HG02870 (cell line): ENCODE measurements around the gene EAF1.
"Not testable (repeated sequence)": the region's sequence is repeated elsewhere in the genome, so short reads cannot be mapped to it uniquely, and the experiment has no call there.

Source experiments
- ATAC-seq: cut with Tn5 transposase; IDR thresholded peaks from one replicate; pipeline ENCODE4 v1.9.1; 2021; ENCODE audit warnings: mild to moderate bottlenecking, moderate library complexity; ENCODE audit not compliant: unreplicated experiment

Gene EAF1

DNA sequence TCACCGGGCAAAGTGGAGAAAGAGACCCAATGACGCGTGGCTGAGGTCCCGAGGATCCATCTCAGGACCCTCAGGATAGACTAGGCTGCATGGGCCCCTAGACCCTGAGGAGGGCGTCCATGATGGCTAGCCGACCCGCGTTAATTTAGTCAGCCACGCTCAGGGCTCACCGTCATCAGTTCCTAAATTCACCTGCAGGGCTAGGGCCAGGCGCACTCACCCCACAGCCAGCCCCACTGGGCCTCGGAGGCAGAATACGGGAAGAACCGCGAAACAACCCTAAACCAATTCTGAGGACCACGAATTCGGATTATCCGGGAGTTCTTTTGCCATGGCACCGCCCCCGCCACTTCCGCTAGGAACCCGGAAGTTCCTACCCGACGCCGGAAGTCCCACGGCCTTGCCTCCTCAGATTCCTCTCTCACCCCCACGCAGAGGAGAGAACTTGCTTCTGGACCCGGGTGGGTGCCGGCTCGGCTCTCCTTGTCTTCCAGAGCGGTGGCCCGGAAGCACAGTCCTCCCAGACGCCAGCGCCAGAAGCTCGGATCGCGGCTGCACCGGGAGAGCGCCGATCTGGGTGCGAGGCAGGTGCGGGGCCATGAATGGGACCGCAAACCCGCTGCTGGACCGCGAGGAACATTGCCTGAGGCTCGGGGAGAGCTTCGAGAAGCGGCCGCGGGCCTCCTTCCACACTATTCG is at the start of gene EAF1, which contains the start of gene METTL6:
Gene EAF1, plus strand, starts transcription at position 417 of the 699 bp plus-strand sequence. Its CDS starts 182 bp downstream, at position 599.
Gene METTL6, minus strand, starts transcription at position 363 of the 699 bp plus-strand sequence. CDS start 1,033 bp downstream, outside the sequence.
- ATAC-seq: peak; percentile 91

DNA sequence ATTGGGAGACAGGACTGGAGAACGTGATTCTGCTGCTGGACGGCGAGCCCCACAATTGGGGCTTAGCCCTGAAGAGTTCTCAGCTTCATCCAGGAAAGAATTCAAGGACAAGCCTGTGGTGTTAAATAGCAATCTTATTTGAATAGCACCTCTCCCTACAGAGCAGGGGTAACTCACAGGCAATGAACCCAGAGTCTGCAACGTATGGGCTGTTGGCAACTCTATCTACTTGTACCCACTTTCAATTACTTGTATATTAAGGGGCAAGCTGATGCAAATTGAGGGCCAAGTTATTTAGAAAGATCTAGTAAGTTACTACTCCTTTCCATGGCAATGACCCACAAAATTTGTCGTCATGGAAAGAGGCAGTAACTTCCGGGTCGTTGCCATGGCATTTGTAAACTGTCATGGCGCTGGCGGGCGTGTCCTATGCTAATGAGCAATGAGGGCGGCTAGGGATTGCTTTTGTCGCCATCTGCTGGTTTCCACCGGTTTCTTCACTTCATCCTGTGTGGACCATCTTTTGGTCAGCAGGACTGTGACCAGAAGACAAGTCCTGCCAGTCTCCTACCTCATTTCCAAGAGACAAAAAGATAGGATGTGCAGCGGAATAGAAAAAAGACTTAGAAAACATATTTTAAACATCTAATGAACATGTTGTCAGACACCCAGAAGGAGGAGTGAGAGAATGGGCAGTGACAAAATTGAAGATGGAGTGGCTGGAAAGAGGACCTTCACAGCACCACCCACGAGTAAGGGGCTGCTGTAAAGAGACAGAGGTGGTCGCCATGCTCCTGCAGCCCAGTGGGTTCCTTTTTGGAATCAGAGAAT is 49.2 kb upstream of the EAF1 start:
- ATAC-seq: peak; percentile 91

- ATAC-seq: no peak
Observed at GRCh38 chr3:15380980-15381890, 46.2 kb upstream of the EAF1 start.

DNA sequence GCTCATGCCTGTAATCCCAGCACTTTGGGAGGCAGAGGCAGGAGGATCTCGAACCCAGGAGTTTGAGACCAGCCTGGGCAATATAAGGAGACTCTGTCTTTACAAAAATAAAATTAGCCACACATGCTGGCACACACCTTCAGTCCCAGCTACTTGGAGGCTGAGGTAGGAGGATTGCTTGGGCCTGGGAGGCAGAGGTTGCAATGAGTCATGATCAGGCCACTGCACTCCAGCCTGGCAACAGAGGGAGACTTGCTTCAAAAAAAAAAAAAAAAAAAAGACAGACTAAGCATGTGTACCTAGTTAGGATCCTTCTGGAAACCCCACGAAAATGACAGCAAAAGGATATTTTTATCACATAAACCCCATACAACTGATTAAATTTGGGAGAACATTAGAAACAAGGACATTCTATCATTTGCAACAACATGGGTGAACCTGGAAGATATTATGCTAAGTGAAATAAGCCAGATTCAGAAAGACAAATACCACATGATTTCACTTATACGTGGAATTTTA is 44.9 kb upstream of the EAF1 start:
- ATAC-seq: no peak

GRCh38 chr3:15384510-15385237 is 42.7 kb upstream of the EAF1 start:
- ATAC-seq: peak; percentile 81

DNA sequence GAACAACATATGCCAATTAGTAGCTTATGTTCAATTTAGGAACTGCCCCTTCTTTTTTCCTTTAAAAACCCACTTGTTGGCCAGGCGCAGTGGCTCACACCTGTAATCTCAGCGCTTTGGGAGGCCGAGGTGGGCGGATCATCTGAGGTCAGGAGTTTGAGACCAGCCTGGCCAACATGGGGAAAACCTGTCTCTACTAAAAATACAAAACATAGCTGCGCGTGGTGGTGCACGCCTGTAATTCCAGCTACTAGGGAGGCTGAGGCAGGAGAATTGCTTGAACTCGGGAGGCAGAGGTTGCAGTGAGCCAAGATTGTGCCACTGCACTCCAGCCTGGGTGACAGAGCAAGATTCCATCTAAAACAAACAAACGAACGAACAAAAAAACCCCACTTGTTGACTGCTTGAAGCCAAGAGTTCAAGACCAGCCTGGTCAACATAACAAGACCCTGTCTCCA is 42.1 kb upstream of the EAF1 start:
- peak; percentile 10 for ATAC-seq

DNA sequence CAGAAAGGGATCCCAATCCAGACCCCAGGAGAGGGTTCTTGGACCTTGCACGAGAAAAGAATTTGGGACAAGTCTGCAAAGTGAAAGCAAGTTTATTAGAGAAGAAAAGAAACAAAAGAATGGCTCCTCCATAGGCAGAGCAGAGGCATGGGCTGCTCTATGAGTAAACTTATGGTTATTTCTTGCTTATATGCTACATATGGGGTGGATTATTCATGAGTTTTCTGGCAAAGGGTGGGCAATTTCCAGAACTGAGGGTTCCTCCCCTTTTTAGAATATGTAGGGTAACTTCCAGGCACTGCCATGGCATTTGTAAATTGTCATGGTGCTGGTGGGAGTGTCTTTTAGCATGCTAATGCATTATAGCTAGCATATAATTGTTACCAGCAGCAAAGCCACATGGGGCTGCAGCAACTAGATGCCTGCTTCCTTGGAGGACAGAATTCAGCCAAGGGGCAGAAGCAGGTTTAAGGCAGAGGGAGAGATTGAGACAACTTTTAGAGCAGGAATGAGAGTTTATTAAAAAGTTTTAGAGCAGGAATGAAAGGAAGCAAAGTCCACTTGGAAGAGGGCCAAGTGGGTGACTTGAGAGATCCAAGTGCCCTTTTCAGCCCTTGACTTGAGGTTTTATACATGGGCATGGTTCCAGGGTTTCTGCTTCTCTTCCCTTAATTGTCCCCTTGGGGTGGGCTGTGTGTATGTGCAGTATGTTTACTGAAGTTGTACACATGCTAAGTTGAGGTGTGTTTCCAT is 41.3 kb upstream of the EAF1 start:
- ATAC-seq: no peak

DNA sequence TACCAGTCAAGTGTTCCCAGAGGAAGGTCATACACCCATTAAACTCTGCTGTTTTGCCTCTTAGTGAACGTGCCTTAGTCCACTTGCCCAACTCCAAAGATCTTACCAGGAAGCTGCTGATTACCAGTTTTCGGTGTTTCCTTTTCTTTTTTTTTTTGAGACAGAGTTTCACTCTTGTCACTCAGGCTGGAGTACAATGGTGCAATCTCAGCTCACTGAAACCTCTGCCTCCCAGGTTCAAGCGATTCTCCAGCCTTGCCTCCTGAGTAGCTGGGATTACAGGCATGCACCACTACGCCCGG is 40.8 kb upstream of the EAF1 start:
- not testable (repeated sequence) for ATAC-seq

- no peak for ATAC-seq
Observed at GRCh38 chr3:15387171-15387581, 40.2 kb upstream of the EAF1 start.

DNA sequence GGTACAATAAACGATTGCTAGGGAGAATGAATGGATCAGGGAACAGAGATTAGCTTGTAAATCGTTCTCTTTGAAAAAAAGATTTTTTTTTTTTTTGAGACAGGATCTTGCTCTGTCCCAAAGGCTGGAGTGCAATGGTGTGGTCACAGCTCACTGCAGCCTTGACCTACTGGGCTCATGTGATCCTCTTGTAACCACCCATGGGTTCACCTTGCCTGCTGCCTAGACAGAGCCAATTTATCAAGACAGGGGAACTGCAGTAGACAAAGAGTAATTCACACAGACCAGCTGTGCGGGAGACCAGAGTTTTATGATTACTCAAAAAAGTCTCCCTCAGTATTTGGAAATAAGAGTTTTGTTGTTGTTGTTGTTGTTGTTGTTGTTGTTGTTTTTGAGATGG is 39.7 kb upstream of the EAF1 start:
- ATAC-seq: no peak

DNA sequence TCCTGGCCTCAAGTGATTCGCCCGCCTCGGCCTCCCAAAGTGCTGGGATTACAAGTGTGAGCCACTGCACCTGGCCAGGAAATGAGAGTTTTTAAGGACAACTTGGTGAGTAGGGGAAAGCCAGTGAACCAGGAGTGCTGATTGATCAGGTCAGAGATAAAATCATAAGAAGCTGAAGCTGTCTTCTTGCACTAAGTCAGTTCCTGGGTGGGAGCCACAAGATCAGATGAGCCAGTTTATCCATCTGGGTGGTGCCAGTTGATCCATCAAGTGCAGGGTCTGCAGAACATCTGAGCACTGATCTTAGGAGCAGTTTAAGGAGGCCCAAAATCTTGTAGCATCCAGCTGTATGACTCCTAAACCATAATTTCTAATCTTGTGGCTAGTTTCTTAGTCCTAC is 39.1 kb upstream of the EAF1 start:
- not testable (repeated sequence) for ATAC-seq

DNA sequence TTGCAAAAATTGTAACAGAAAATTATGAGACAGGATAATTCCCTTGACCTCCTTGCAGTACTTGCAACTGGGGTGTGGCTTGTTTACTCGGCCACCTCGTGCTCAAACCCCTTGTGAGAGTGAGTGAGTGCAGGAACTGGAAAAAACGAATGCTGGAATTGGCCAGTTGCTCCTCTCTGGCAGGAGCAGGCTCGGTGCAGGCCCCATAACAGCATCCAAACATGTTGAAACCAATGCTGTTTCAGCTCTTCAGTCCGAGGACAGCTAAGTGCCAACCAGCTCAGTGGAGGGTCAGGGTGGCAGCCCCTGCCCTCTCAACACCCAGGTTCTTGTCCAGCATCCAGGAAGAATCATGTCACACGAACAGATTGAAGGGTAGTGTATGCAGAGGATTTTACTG is 36.9 kb upstream of the EAF1 start:
- ATAC-seq: no peak

- no peak for ATAC-seq
Observed at GRCh38 chr3:15391007-15391406, 36.4 kb upstream of the EAF1 start.

GRCh38 chr3:15393252-15393651 is 34.1 kb upstream of the EAF1 start:
- ATAC-seq: not testable (repeated sequence)

DNA sequence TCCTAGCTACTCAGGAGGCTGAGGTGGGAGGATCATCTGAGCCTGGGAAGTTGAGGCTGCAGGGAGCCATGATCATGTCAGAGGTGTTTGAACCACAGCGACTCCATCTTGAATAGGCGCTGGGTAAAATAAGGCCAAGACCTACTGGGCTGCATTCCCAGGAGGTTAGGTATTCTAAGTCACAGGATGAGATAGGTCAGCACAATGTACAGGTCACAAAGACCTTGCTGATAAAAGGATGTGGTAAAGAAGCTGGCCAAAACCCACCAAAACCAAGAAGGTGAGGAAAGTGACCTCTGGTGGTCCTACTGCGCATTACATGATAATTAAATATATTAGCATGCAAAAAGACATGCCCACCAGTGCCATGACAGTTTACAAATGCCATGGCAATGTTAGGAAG is 28.7 kb upstream of the EAF1 start:
- ATAC-seq: not testable (repeated sequence)

DNA sequence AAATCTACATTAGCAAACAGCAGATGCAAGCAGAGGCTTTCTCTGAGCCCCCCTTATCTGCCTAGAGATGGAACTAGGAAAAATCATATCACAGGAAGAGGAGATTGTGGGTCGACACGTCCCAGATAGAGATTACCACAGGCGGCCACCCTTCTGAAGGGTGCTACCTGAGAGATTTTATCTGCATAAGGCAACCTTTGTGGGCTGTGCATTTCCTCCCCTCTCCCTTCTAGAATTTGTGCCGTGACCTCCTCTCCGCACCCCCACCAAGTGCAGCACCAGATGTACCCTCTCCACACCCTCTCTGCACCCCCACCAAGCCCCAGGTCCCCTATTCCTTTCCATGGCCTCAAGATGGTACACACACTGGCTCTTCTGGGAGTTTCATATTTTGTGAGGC is 27.4 kb upstream of the EAF1 start:
- ATAC-seq: no peak

DNA sequence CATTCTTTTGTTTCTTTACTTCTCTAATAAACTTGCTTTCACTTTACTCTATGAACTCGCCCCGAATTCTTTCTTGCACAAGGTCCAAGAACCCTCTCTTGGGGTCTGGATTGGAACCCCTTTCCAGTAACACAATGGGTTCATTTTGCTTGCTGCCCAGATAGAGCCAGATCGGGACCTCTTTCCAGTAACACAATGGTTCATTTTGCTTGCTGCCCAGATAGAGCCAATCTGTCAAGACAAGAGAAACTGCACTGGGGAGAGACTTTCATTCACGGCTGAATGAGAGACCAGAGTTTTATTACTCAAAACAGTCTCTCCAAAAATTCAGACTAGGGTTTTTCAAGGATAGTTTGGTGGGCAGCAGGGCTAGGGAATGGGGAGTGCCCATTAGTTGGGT is 25.5 kb upstream of the EAF1 start:
- no peak for ATAC-seq

- no peak for ATAC-seq
Observed at GRCh38 chr3:15403495-15403894, 23.9 kb upstream of the EAF1 start.

GRCh38 chr3:15403965-15404364 is 23.4 kb upstream of the EAF1 start:
- ATAC-seq: no peak
